Naive thymus-derived CD8-positive, alpha-beta T cell (primary cell): Measurements from ENCODE around the gene STUM. TPM values are rescaled to one million over a fixed set of nuclear protein-coding genes. Genes with fewer than 3 reads are reported as not detected.
"Not testable (repeated sequence)": the region's sequence is repeated elsewhere in the genome, so short reads cannot be mapped to it uniquely, and the experiment has no call there.

ENCODE experiments used
- ATAC-seq, 2 donors: fragments of 150-1000 bp; cut with Tn5 transposase in 1 of 2; sonication (Bioruptor Pico), chemical (Tn5 transposase) in 1 of 2; 1 replicate in 1 of 2; 2 replicates in 1 of 2; pipeline ENCODE4 v1.10.0; 2021; ENCODE audit warnings: mild to moderate bottlenecking in 2 of 2, moderate library complexity in 2 of 2
- POLR2A ChIA-PET: fragments of 350-600 bp; sonication (Branson Sonifier 250); formaldehyde crosslinking; loops from one replicate; lab custom pipeline; 2021; ENCODE audit warnings: antibody characterized with exemption; lab: Charles Lee
- DNase-seq, 10 donors: peaks; one replicate each; pipeline versions ENCODE4 v3.0.0 to v3.0.0-alpha.2; 2020 to 2022
- H3K27ac Mint-ChIP-seq, 10 donors: one replicate each; pipeline ENCODE4 v1.8.0; 2020 to 2022; ENCODE audit warnings: mild to moderate bottlenecking in 10 of 10, mixed read lengths in 10 of 10, moderate library complexity in 4 of 10, inconsistent platforms in 1 of 10
- H3K27me3 Mint-ChIP-seq, 5 donors: one replicate each; pipeline ENCODE4 v1.8.0; 2021 to 2022; ENCODE audit warnings: mixed read lengths in 5 of 5
- H3K36me3 Mint-ChIP-seq, 3 donors: one replicate each; pipeline ENCODE4 v1.8.0; 2020 to 2022; ENCODE audit warnings: mixed read lengths in 3 of 3, mild to moderate bottlenecking in 2 of 3, inconsistent platforms in 1 of 3
- H3K4me1 Mint-ChIP-seq, 4 donors: one replicate each; pipeline ENCODE4 v1.8.0; 2021 to 2022; ENCODE audit warnings: mixed read lengths in 4 of 4
- H3K4me3 Mint-ChIP-seq, 10 donors: one replicate each; pipeline ENCODE4 v1.8.0; 2020 to 2022; ENCODE audit warnings: mild to moderate bottlenecking in 10 of 10, mixed read lengths in 10 of 10, moderate library complexity in 6 of 10, inconsistent platforms in 1 of 10
- H3K9me3 Mint-ChIP-seq, 9 donors: one replicate each; pipeline ENCODE4 v1.8.0; 2020 to 2022; ENCODE audit warnings: mixed read lengths in 9 of 9, mild to moderate bottlenecking in 3 of 9, inconsistent platforms in 1 of 9, moderate library complexity in 1 of 9
- polyA plus RNA-seq, 3 donors: library from polyadenylated mRNA; unstranded; fragments of 300-500 nt; fragmentation: Illumina TruSeq; gene quantifications; one replicate each; pipeline ENCODE4 v1.2.3, GENCODE V29; 2021
- total RNA-seq, 8 experiments: library from RNA in 2 of 8; stranded (reverse) in 2 of 8; gene quantifications; one replicate each; pipeline ENCODE4 v1.2.3 and lab custom pipeline; 2021 to 2026

The STUM gene
- total and polyA plus RNA-seq, 5 experiments from 2014 or later, result 0.14 to 0.65 TPM; not detected in 3

- Mint-ChIP-seq H3K27me3 (no peaks in the 10 kb centered on the region), H3K36me3 (peaks cover 0 to 87% (median 4%) of the 10 kb centered on the region in 3 donors), H3K4me3 (peak overlapping the region in 4 of 10 donors; percentile 11 to 43 (median 12)), H3K27ac (peak overlapping the region; percentile 4 to 98 (median 86)), H3K4me1 (peaks cover 31 to 70% (median 62%) of the 10 kb centered on the region in 4 donors), H3K9me3 (no peaks in the 10 kb centered on the region)
- POLR2A ChIA-PET, result interaction anchor here (0.6 to 3.1 kb wide), 6 partner anchors 9 to 247 kb away, joined by 3 to 13 read pairs (median 4); no protein-coding TSS in a partner anchor
- DNase-seq (no peak), ATAC-seq (no peak)
Observed at GRCh38 chr1:226636847-226637096, 88.2 kb downstream of the STUM start.

DNA sequence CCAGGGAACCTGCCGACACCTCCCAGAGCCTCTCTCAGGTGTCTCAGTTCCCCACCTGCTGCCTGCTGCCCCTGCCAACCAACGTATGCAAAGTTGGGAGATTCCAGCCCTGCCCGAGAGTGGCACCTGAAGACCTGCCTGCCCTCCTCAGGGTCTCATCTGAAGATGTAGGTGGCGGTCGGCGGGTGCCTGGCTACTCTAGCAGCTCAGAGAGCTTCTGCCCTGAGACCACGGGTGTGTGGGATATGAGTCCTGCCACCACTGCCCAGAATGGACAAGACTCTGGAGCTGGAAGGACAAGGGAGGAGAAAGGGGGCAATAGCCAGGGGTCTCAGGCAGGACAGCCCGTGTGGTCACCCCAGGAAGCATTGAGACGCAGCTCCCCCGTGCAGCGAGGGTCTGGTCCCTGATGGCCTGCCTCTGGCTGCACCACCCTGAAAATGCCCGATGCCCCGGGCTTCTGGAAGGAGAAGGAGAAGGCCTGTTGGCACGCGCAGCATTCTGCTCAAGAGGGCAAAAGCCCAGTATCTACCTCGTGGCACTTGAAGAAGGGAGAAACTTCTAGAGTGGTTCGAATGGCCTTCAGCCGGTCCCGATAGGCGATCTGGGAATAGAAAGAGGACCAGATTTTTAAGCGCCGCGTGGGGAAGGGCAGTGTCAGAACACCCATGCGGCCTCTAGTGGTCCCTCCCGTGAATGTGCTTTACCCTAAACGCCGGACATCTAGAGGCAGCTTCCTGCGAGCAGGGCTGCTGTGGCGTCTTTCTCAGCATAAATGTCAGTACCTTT, 88.8 kb downstream of the STUM start:
- POLR2A ChIA-PET, result interaction anchor here (1.2 to 3.1 kb wide), 4 partner anchors 9 to 102 kb away, joined by 4 to 13 read pairs (median 4); no protein-coding TSS in a partner anchor
- H3K27ac Mint-ChIP-seq, result peak overlapping the region; percentile 9 to 98 (median 79)
- DNase-seq, result peak in 1 of 10 donors; percentile 56
- H3K27me3 Mint-ChIP-seq, result no peaks in the 10 kb centered on the region
- ATAC-seq, result no peak
- H3K4me3 Mint-ChIP-seq, result peak overlapping the region in 4 of 10 donors; percentile 11 to 43 (median 12)
- peaks cover 0 to 88% (median under 1%) of the 10 kb centered on the region in 3 donors for H3K36me3 Mint-ChIP-seq
- no peaks in the 10 kb centered on the region for H3K9me3 Mint-ChIP-seq
- peaks cover 31 to 68% (median 61%) of the 10 kb centered on the region in 4 donors for H3K4me1 Mint-ChIP-seq

GRCh38 chr1:226638001-226638601, 89.5 kb downstream of the STUM start:
- peaks cover 27 to 68% (median 61%) of the 10 kb centered on the region in 4 donors for H3K4me1 Mint-ChIP-seq
- H3K27me3 Mint-ChIP-seq, result no peaks in the 10 kb centered on the region
- H3K27ac Mint-ChIP-seq, result peak overlapping the region; percentile 39 to 96 (median 62)
- H3K36me3 Mint-ChIP-seq, result peaks cover 0 to 86% (median 0%) of the 10 kb centered on the region in 3 donors
- POLR2A ChIA-PET, result interaction anchor here (0.5 to 1.5 kb wide), 4 partner anchors 11 to 102 kb away, joined by 3 to 5 read pairs (median 4); no protein-coding TSS in a partner anchor
- DNase-seq (peak in 1 of 10 donors; percentile 55), ATAC-seq (no peak)
- H3K4me3 Mint-ChIP-seq, result peak overlapping the region in 1 of 10 donors; percentile 24
- no peaks in the 10 kb centered on the region for H3K9me3 Mint-ChIP-seq

DNA sequence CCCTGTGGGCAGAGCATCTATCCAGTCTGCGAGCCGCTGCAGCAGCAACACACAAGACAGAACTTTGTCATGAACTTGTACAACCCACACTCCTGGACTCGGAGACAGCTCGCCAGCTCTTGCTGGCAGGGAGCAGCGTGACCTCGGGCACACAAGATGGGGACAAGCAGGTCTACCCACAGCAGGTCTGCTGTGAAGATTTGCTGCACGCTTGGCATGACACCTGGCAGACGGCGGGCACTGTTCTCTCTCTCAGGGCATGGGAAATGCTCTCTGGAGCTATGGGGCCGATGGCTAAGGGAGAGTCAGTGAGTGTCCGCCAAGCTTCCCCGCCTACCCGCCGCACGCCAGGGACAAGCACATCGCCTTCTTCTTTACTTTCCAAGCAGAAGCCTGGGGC, 90.0 kb downstream of the STUM start:
- Mint-ChIP-seq H3K27me3 (no peaks in the 10 kb centered on the region), H3K27ac (peak overlapping the region in 8 of 10 donors; percentile 13 to 96 (median 76)), H3K4me1 (peaks cover 27 to 68% (median 61%) of the 10 kb centered on the region in 4 donors), H3K9me3 (no peaks in the 10 kb centered on the region), H3K36me3 (peaks cover 0 to 85% (median 0%) of the 10 kb centered on the region in 3 donors), H3K4me3 (peak overlapping the region in 1 of 10 donors; percentile 24)
- ATAC-seq (no peak), DNase-seq (peak in 1 of 10 donors; percentile 56)
- POLR2A ChIA-PET, result interaction anchor here (0.5 to 1.5 kb wide), 3 partner anchors 11 to 98 kb away, joined by 3 to 5 read pairs (median 3); no protein-coding TSS in a partner anchor

DNA sequence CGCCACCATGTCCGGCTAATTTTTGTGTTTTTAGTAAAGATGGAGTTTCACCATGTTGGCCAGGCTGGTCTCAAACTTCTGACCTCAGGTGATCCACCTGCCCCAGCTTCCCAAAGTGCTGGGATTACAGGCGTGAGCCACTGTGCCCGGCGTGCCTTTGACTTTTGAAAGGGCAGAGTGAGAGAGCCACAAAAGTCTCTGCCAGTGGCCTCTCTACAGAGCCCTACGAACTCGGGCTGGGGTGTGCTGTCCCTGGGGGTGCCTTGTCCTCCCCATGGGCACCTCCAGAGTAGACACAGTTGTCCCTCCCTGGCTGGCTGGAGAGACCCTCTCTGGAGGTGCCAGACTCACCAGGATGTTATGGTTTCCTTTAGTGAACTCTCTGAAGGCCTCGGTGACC, 90.6 kb downstream of the STUM start:
- H3K27me3 Mint-ChIP-seq, H3K4me3 Mint-ChIP-seq, ATAC-seq, H3K9me3 Mint-ChIP-seq: not testable (repeated sequence)
- peak overlapping the region; percentile 35 to 96 (median 80) for H3K27ac Mint-ChIP-seq
- peaks cover 0 to 84% (median 0%) of the 10 kb centered on the region in 3 donors for H3K36me3 Mint-ChIP-seq
- POLR2A ChIA-PET, result interaction anchor here (0.6 to 1.2 kb wide), 2 partner anchors 32 to 101 kb away, joined by 3 read pairs; no protein-coding TSS in a partner anchor
- peaks cover 31 to 70% (median 62%) of the 10 kb centered on the region in 4 donors for H3K4me1 Mint-ChIP-seq
- DNase-seq, result peak in 1 of 10 donors; percentile 38

GRCh38 chr1:226639631-226640061, 91.1 kb downstream of the STUM start:
- Mint-ChIP-seq H3K4me1 (peaks cover 32 to 70% (median 63%) of the 10 kb centered on the region in 4 donors), H3K4me3 (no peak overlapping the region), H3K36me3 (peaks cover 0 to 83% (median 0%) of the 10 kb centered on the region in 3 donors), H3K27me3 (no peaks in the 10 kb centered on the region), H3K9me3 (no peaks in the 10 kb centered on the region), H3K27ac (peak overlapping the region; percentile 35 to 88 (median 75))
- POLR2A ChIA-PET, result interaction anchor here (0.6 to 1.2 kb wide), 3 partner anchors 32 to 101 kb away, joined by 3 to 4 read pairs (median 3); partner anchors contain the start of gene ITPKB
- DNase-seq, result peak in 1 of 10 donors; percentile 7
- ATAC-seq, result no peak

- no peaks in the 10 kb centered on the region for H3K9me3 Mint-ChIP-seq
- peak overlapping the region; percentile 60 to 94 (median 88) for H3K27ac Mint-ChIP-seq
- H3K36me3 Mint-ChIP-seq, result peaks cover 0 to 81% (median 0%) of the 10 kb centered on the region in 3 donors
- H3K27me3 Mint-ChIP-seq, result no peaks in the 10 kb centered on the region
- H3K4me3 Mint-ChIP-seq, result peak overlapping the region in 2 of 10 donors; percentile 11 to 51
- DNase-seq (peak in 1 of 10 donors; percentile 52), ATAC-seq (no peak)
- POLR2A ChIA-PET, result interaction anchor here (1.0 to 26.5 kb wide), 4 partner anchors 12 to 99 kb away, joined by 4 to 613 read pairs (median 19); partner anchors contain the start of gene ITPKB
- peaks cover 27 to 69% (median 63%) of the 10 kb centered on the region in 4 donors for H3K4me1 Mint-ChIP-seq
Observed at GRCh38 chr1:226640321-226641136, 92.0 kb downstream of the STUM start.

DNA sequence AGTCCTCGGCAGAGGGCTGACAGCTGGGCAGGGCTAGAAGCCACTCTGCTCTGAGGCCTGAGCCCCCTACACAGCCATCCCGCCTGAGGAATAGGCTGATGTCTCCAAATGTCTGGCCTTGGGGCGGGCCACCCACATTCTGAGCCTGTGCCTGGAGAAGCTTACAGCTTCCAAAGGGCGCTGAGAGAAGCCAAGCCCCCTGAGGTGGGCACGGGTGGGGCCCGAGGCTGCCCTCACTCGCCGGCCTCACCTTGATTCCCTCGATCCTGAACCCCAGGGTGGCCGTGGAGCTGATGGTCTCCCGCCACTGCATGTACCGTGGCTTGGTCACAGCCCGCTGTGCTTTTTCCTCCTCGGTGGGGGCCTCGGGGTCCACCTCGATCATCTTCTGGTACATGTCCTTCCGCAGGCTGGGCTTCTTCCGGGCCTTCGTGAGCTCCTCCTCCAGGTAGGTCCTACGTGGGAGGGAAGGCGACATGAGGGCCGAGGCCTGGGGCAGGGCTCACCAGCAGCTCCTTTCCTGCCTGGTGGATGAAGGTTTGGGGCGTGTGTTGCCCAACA, 93.2 kb downstream of the STUM start:
- POLR2A ChIA-PET, result interaction anchor here (0.9 to 26.5 kb wide), 7 partner anchors 11 to 187 kb away, joined by 3 to 613 read pairs (median 10); no protein-coding TSS in a partner anchor

DNA sequence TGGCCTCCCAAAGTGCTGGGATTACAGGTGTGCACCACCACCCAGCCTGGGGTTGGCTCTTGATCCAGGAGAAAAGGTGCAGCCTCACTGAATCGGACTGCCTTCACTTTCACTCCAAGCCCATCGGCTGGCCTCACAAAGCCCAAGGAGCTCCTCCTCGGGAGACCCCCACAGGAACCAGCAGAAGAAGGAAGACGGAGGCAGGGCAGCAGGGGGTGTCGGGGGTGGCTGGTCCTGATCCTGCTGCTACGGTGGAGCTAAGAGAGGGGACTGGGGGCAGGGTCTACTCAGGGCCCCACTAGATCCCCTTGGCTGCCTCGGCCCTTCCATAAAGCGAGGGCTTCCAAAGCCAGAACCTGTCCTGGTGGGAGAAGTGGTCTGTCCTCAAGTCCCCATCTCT, 93.9 kb downstream of the STUM start:
- Mint-ChIP-seq H3K4me3 (peak overlapping the region in 3 of 10 donors; percentile 12 to 72 (median 36)), H3K27me3 (no peaks in the 10 kb centered on the region), H3K4me1 (peaks cover 27 to 69% (median 64%) of the 10 kb centered on the region in 4 donors), H3K27ac (peak overlapping the region in 8 of 10 donors; percentile 88 to 97 (median 93)), H3K36me3 (peaks cover 0 to 83% (median 0%) of the 10 kb centered on the region in 3 donors), H3K9me3 (no peaks in the 10 kb centered on the region)
- DNase-seq (no peak), ATAC-seq (no peak)
- POLR2A ChIA-PET, result interaction anchor here (0.9 to 26.5 kb wide), 9 partner anchors 10 to 186 kb away, joined by 3 to 613 read pairs (median 4); no protein-coding TSS in a partner anchor

More for the DNA sequence above, 93.2 kb downstream of the STUM start:
- Mint-ChIP-seq H3K27me3 (no peaks in the 10 kb centered on the region), H3K27ac (peak overlapping the region in 8 of 10 donors; percentile 14 to 97 (median 90)), H3K9me3 (no peaks in the 10 kb centered on the region), H3K4me1 (peaks cover 29 to 69% (median 65%) of the 10 kb centered on the region in 4 donors), H3K36me3 (peaks cover 0 to 83% (median 0%) of the 10 kb centered on the region in 3 donors), H3K4me3 (no peak overlapping the region)
- ATAC-seq (no peak), DNase-seq (peak in 1 of 10 donors; percentile 36)

DNA sequence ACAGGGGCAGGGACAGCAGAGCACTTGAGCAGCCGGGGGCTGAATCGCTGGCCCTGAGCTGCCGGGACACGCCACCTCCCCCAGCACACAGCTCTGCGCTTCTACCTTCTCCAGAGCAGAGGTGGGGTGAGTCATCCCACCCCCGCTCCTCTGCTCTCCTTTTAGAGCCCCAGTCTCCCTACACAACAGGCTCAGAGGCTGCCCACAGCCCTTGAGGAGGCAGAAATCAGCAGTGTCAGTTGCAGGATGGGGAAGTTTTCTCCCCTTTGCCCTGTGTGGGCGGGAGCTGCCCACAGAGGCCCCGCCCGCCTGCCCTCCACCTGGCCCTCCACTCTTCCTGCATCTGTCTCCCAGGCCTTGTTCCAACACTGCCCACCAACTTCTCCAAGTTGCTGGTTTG, 94.6 kb downstream of the STUM start:
- H3K27me3 Mint-ChIP-seq, result no peaks in the 10 kb centered on the region
- H3K4me3 Mint-ChIP-seq, result peak overlapping the region; percentile 53 to 86 (median 74)
- POLR2A ChIA-PET, result interaction anchor here (0.6 to 26.5 kb wide), 14 partner anchors 9 to 456 kb away, joined by 3 to 613 read pairs (median 10); partner anchors contain the start of genes ACBD3 and ITPKB
- peak in 4 of 10 donors; percentile 25 to 64 (median 52) for DNase-seq
- H3K27ac Mint-ChIP-seq, result peak overlapping the region in 9 of 10 donors; percentile 88 to 97 (median 93)
- peaks cover 2 to 83% (median 3%) of the 10 kb centered on the region in 3 donors for H3K36me3 Mint-ChIP-seq
- peak; percentile 52 to 69 for ATAC-seq
- peaks cover 30 to 72% (median 69%) of the 10 kb centered on the region in 4 donors for H3K4me1 Mint-ChIP-seq
- H3K9me3 Mint-ChIP-seq, result no peaks in the 10 kb centered on the region
